Spleen (tissue), 11 donors: ENCODE results near the gene PGS1. TPM values are rescaled to one million over a fixed set of nuclear protein-coding genes. Genes with fewer than 3 reads are reported as not detected.

Experiments
- DNase-seq: peaks from one replicate; pipeline ENCODE4 v3.0.0-alpha.2; 2020
- H3K27ac ChIP-seq, 8 donors: fragments of 200-600 bp; sonication (generic) in 7 of 8; 1 replicate in 4 of 8; 2 replicates in 4 of 8; pipeline versions ENCODE4 v1.5.0 to v1.8.0; 2016 to 2021; ENCODE audit warnings: inconsistent platforms in 4 of 8, mild to moderate bottlenecking in 4 of 8, moderate library complexity in 1 of 8
- H3K27me3 ChIP-seq, 7 donors: fragments of 200-600 bp; sonication (generic) in 6 of 7; replicated peaks in 1 of 7; 1 replicate in 4 of 7; 2 replicates in 3 of 7; pipeline versions ENCODE4 v1.5.0 to v1.8.0; 2016 to 2021; ENCODE audit warnings: inconsistent platforms in 3 of 7, mild to moderate bottlenecking in 1 of 7
- H3K36me3 ChIP-seq, 6 donors: fragments of 200-600 bp; sonication (generic) in 5 of 6; 1 replicate in 4 of 6; 2 replicates in 2 of 6; pipeline versions ENCODE4 v1.5.0 to v1.8.0; 2016 to 2021; ENCODE audit warnings: inconsistent platforms in 2 of 6
- H3K4me1 ChIP-seq, 6 donors: fragments of 200-600 bp; sonication (generic) in 5 of 6; 1 replicate in 3 of 6; 2 replicates in 3 of 6; pipeline versions ENCODE4 v1.5.0 to v1.8.0; 2016 to 2021; ENCODE audit warnings: inconsistent platforms in 3 of 6
- H3K4me3 ChIP-seq, 8 donors: fragments of 200-600 bp; sonication (generic) in 7 of 8; 1 replicate in 4 of 8; 2 replicates in 4 of 8; pipeline versions ENCODE4 v1.5.0 to v1.8.0; 2016 to 2021; ENCODE audit warnings: inconsistent platforms in 4 of 8, mild to moderate bottlenecking in 4 of 8, moderate library complexity in 2 of 8
- H3K9me3 ChIP-seq, 8 donors: fragments of 200-600 bp; sonication (generic) in 7 of 8; 1 replicate in 4 of 8; 2 replicates in 4 of 8; pipeline versions ENCODE4 v1.5.0 to v1.8.0; 2016 to 2021; ENCODE audit warnings: inconsistent platforms in 4 of 8
- POLR2A ChIP-seq, 3 donors: fragments of 450-650 bp; IDR thresholded peaks; one replicate each; pipeline ENCODE4 v1.5.1; 2017; ENCODE audit warnings: antibody characterized with exemption in 3 of 3, mild to moderate bottlenecking in 1 of 3
- POLR2AphosphoS5 ChIP-seq, 3 donors: sonication (generic); formaldehyde crosslinking; IDR thresholded peaks; one replicate each; pipeline ENCODE4 v1.5.1; 2017; ENCODE audit warnings: antibody characterized with exemption in 3 of 3
- WGBS, 5 donors: extraction: QIAGEN DNeasy Blood & Tissue Kit in 3 of 5; methylation state at CpG; one replicate each; pipeline versions ENCODE4 v1.1.5 to v1.1.7; 2013 to 2018; 5-methylcytosine and 5-hydroxymethylcytosine counted together
- intact Hi-C: fragments of 100-400 bp; cut with DNase I; formaldehyde crosslinking; loops from one replicate; pipeline ENCODE4 v1.15.0; 2023; ENCODE audit warnings: low total_unique reads
- polyA plus RNA-seq, 3 donors: library from polyadenylated mRNA; stranded (reverse); fragments of 200-250 nt; gene quantifications; one replicate each; pipeline ENCODE4 v1.2.1, GENCODE V29; 2013
- total RNA-seq, 7 donors: library from RNA; depleted of rRNA in 3 of 7; stranded (reverse); fragments of >200 nt in 3 of 7; fragmentation: NEBNext Ultra II Directional in 4 of 7; extraction: Animal tissue kit (Norgen Biotek cat#: 25700) in 4 of 7; gene quantifications; one replicate each; pipeline versions ENCODE4 v1.1.0 to v1.2.1, GENCODE V29; 2016 to 2021
- TF ChIP-seq, protein P1 (sequence below), 11 experiments: fragments of 200-600 bp in 7 of 11; fragments of 450-650 bp in 4 of 11; sonication (generic) in 4 of 11; IDR thresholded peaks in 8 of 11; conservative IDR thresholded peaks in 3 of 11; 1 replicate in 7 of 11; 2 replicates in 4 of 11; pipeline versions ENCODE4 v1.4.0 to v1.8.0; 2016 to 2021; ENCODE audit warnings: antibody characterized with exemption in 11 of 11, inconsistent platforms in 4 of 11, mild to moderate bottlenecking in 1 of 11
- donor health status: healthy with polysubstance abuse.
- donor health status: DM: no; HTN: no; CAD: no; lungs with moderate emphysema.
- donor health status: DM: no; HTN: no; CAD: no.
- donor health status: Bipolar disorder and iron deficiency.
- donor health status: healthy.
- donor health status: DM: no; HTN: no; CAD: no.
- donor health status: DM: yes; HTN: yes; CAD: no.

The PGS1 gene
- total and polyA plus RNA-seq, 10 donors: 20.0 to 217 (median 109) TPM

GRCh38 chr17:78348055-78348770 is 30.2 kb upstream of the PGS1 start:
- DNase-seq: no peak
- WGBS, 5 donors: 73 to 81% (median 76%) methylated on average over 9 of the region's 9 CpGs
- intact Hi-C loops: no loop called here
- no peaks in the 10 kb centered on the region for H3K36me3 ChIP-seq
- peaks cover 41 to 99% (median 86%) of the 10 kb centered on the region in 6 donors for H3K4me1 ChIP-seq
- TF ChIP-seq, protein P1, sequence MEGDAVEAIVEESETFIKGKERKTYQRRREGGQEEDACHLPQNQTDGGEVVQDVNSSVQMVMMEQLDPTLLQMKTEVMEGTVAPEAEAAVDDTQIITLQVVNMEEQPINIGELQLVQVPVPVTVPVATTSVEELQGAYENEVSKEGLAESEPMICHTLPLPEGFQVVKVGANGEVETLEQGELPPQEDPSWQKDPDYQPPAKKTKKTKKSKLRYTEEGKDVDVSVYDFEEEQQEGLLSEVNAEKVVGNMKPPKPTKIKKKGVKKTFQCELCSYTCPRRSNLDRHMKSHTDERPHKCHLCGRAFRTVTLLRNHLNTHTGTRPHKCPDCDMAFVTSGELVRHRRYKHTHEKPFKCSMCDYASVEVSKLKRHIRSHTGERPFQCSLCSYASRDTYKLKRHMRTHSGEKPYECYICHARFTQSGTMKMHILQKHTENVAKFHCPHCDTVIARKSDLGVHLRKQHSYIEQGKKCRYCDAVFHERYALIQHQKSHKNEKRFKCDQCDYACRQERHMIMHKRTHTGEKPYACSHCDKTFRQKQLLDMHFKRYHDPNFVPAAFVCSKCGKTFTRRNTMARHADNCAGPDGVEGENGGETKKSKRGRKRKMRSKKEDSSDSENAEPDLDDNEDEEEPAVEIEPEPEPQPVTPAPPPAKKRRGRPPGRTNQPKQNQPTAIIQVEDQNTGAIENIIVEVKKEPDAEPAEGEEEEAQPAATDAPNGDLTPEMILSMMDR (IDR thresholded peaks at IDR 0.05 in 8 of 11, conservative IDR thresholded peaks at IDR 0.05 in 3 of 11): no peak
- TF ChIP-seq POLR2AphosphoS5 (IDR thresholded peaks at IDR 0.05): no peak
- H3K27me3 ChIP-seq: no peaks in the 10 kb centered on the region
- no peak overlapping the region for H3K4me3 ChIP-seq
- peak overlapping the region in 1 of 8 donors; percentile 25 for H3K27ac ChIP-seq
- H3K9me3 ChIP-seq: no peaks in the 10 kb centered on the region

DNA sequence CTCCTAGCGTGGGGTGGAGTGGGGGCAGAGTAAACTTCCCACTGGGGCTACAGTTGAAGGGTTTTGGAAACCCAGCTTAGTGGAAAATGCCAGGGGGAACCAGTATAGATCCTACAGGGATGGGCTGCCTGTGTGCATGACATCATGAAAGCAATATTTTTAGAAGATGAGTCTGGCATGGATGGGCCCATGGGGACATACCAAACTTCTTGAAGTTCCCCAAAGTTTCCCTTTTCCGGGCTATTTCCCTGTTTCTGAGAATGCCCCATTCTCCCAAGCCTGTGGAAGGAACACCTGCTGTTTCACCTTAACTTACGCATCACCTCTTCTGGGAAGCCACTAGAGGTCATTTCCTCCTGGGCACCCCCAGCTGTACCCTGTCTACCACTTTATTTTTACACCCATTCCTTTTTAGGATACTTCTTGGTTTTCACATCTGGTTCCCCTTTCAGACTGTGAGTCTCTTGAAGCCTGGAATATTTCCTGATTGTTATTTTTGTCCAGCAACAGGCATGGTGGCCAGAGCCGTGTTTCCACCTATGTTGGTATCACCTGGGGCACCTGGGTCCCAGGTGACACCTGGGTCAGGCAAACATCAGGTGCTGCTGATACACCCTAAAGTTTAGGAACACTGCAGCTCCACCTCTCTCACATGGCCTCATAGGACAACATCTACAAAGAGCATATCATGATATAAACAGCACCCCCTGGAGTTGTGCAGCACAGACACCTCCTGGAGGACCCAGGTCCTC is 28.4 kb upstream of the PGS1 start:
- 55 to 70% (median 62%) methylated on average over 4 of the region's 4 CpGs for WGBS, 5 donors
- intact Hi-C loops: no loop called here
- Histone ChIP-seq H3K36me3 (no peaks in the 10 kb centered on the region), H3K27me3 (no peaks in the 10 kb centered on the region), H3K4me3 (no peak overlapping the region), H3K4me1 (peaks cover 43 to 99% (median 86%) of the 10 kb centered on the region in 6 donors), H3K9me3 (no peaks in the 10 kb centered on the region), H3K27ac (peak overlapping the region in 4 of 8 donors; percentile 1 to 95 (median 26))
- TF ChIP-seq POLR2A (IDR thresholded peaks at IDR 0.05) (no peak), POLR2AphosphoS5 (IDR thresholded peaks at IDR 0.05) (no peak)
- TF ChIP-seq, protein P1 (IDR thresholded peaks at IDR 0.05 in 8 of 11, conservative IDR thresholded peaks at IDR 0.05 in 3 of 11): no peak
- DNase-seq: no peak

DNA sequence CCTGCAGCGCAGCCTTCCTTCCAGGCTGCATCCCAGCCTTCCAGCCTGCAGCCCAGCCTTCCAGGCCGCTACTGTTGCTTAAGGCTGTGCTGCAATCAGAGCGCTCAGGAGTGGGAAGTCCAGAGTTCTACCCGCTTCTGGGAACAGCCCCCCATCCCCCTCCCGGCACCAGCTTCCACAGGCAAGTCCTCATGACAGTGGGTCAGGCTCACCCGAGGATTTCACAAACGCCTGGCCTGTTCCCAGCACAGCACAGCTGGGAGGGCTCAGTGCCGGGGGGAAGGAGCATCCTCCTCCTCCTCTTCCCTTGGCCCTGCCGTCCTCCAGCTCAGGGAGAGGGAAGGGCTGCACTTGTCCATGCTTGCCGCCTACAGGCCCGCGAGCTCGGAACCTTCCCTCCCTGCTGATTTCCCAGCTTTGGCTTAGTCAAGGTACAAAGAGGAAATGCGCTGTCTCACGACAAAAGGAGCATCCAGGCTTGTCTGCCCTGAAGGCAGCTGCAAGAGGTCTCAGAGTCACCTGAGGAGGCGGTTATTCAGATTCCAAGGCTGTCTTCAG is 26.9 kb upstream of the PGS1 start:
- intact Hi-C loops: no loop called here
- WGBS, 5 donors: 49 to 73% (median 64%) methylated on average over 15 to 16 of the region's 16 CpGs
- TF ChIP-seq POLR2AphosphoS5 (IDR thresholded peaks at IDR 0.05): peak; percentile 85 to 91 (median 87)
- TF ChIP-seq, protein P1 (IDR thresholded peaks at IDR 0.05 in 8 of 11, conservative IDR thresholded peaks at IDR 0.05 in 3 of 11): peak in 2 of 11 experiments; percentile 8 to 12
- TF ChIP-seq POLR2A (IDR thresholded peaks at IDR 0.05): peak in 1 of 3 donors; percentile 18
- H3K27ac ChIP-seq: peak overlapping the region in 7 of 8 donors; percentile 76 to 98 (median 95)
- no peaks in the 10 kb centered on the region for H3K9me3 ChIP-seq
- peaks cover 0 to 10% (median 4%) of the 10 kb centered on the region in 6 donors for H3K36me3 ChIP-seq
- peaks cover 46 to 99% (median 88%) of the 10 kb centered on the region in 6 donors for H3K4me1 ChIP-seq
- DNase-seq: peak; percentile 88
- no peaks in the 10 kb centered on the region for H3K27me3 ChIP-seq
- peak overlapping the region in 2 of 8 donors; percentile 48 to 74 for H3K4me3 ChIP-seq
